Measurements from ENCODE around the gene TANGO6. TPM values are rescaled to one million over a fixed set of nuclear protein-coding genes. Genes with fewer than 3 reads are reported as not detected.
"Not testable (repeated sequence)": the region's sequence is repeated elsewhere in the genome, so short reads cannot be mapped to it uniquely, and the experiment has no call there.

TANGO6 gene
- total RNA-seq, 1 experiment from 2014 or later = 21.8 TPM

DNA sequence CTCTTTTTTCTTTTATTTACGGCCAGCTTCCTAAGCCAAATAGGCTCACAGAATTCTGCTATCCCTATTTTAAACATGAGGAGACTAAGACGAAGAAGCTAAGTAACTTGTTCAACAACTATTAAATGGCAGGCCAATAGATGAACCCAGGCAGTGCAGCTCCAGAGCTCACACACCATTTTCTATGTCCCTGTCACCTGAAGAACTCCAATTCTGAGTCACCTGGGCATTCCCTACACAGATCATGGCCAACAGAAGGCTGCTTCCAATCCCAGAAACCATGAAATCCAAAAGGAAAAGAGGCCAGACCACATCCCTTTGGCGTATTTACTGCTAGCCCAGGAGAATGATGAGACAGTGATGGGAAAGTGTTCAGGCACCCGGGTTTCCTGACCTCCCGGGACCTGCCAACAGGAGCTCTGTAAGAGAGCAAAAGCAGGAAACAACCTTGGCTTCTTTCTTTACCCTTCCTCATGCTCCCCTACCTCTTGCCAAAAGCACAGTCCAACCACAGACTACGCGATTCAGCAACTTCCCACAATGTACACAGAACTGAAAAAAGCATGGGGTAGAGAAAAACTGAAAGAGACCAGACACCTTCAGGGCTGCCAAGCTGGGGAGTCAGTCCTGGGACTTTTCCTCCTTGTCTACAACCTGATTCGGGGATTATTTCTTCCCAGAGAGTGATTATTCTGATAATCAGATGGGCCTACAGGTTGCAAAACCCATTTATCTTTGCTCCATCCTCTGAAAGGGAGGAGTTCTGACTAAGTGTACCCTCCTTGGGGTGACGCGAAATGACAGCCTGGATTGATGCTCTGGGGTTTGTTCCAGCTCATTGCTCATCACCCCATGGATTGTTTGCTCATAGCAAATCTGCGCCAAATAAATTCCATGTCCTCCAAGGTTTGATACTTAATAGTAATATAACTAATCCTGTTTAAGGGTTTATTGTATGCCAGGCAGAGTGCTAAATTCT is 214.4 kb downstream of the TANGO6 start:
- Histone ChIP-seq H2AFZ (ENCODE audit: low read length) (no peak overlapping the region), H3K9me3 (ENCODE audit: low read length) (no peaks in the 10 kb centered on the region), H3K9ac (ENCODE audit: low read length) (no peak overlapping the region), H3K4me2 (ENCODE audit: low read depth, low read length, poor library complexity, severe bottlenecking) (no peak overlapping the region), H3K27me3 (ENCODE audit: low read length) (no peaks in the 10 kb centered on the region), H3K4me1 (ENCODE audit: low read length) (0 out of 2 replicates have a peak, but pooled peaks cover 4% of the 10 kb centered on the region), H3K9me2 (replicated peaks; ENCODE audit: insufficient read depth, low read length) (no peaks in the 10 kb centered on the region), H3K27ac (ENCODE audit: low read length) (no peak overlapping the region), H4K20me1 (ENCODE audit: insufficient read depth, low read depth, low read length) (no peaks in the 10 kb centered on the region), H3K4me3 (ENCODE audit: low read length) (no peak overlapping the region), H3K79me2 (ENCODE audit: low read length) (no peaks in the 10 kb centered on the region), H3K36me3 (ENCODE audit: insufficient read depth, low read length) (no peaks in the 10 kb centered on the region)
- DNase-seq = no peak

- H3K4me3 ChIP-seq (ENCODE audit: low read length); H3K9me2 ChIP-seq (replicated peaks; ENCODE audit: insufficient read depth, low read length); DNase-seq; H3K79me2 ChIP-seq (ENCODE audit: low read length); H3K9ac ChIP-seq (ENCODE audit: low read length); H3K4me2 ChIP-seq (ENCODE audit: low read depth, low read length, poor library complexity, severe bottlenecking); H3K36me3 ChIP-seq (ENCODE audit: insufficient read depth, low read length); H3K4me1 ChIP-seq (ENCODE audit: low read length); H3K9me3 ChIP-seq (ENCODE audit: low read length); H4K20me1 ChIP-seq (ENCODE audit: insufficient read depth, low read depth, low read length); H3K27ac ChIP-seq (ENCODE audit: low read length); H2AFZ ChIP-seq (ENCODE audit: low read length); H3K27me3 ChIP-seq (ENCODE audit: low read length): not testable (repeated sequence)
Observed at GRCh38 chr16:69063491-69063890, 220.2 kb downstream of the TANGO6 start.

- no peaks in the 10 kb centered on the region for H3K9me3 ChIP-seq (ENCODE audit: low read length)
- H4K20me1 ChIP-seq (ENCODE audit: insufficient read depth, low read depth, low read length) = no peaks in the 10 kb centered on the region
- H3K9ac ChIP-seq (ENCODE audit: low read length) = no peak overlapping the region
- no peaks in the 10 kb centered on the region for H3K9me2 ChIP-seq (replicated peaks; ENCODE audit: insufficient read depth, low read length)
- H3K4me3 ChIP-seq (ENCODE audit: low read length) = no peak overlapping the region
- H2AFZ ChIP-seq (ENCODE audit: low read length) = no peak overlapping the region
- H3K4me2 ChIP-seq (ENCODE audit: low read depth, low read length, poor library complexity, severe bottlenecking) = no peak overlapping the region
- H3K27ac ChIP-seq (ENCODE audit: low read length) = no peak overlapping the region
- H3K27me3 ChIP-seq (ENCODE audit: low read length) = no peaks in the 10 kb centered on the region
- DNase-seq = no peak
- no peaks in the 10 kb centered on the region for H3K36me3 ChIP-seq (ENCODE audit: insufficient read depth, low read length)
- H3K4me1 ChIP-seq (ENCODE audit: low read length) = 0 out of 2 replicates have a peak, but pooled peaks cover 4% of the 10 kb centered on the region
- no peaks in the 10 kb centered on the region for H3K79me2 ChIP-seq (ENCODE audit: low read length)
Observed at GRCh38 chr16:69064124-69064763, 220.9 kb downstream of the TANGO6 start.

DNA sequence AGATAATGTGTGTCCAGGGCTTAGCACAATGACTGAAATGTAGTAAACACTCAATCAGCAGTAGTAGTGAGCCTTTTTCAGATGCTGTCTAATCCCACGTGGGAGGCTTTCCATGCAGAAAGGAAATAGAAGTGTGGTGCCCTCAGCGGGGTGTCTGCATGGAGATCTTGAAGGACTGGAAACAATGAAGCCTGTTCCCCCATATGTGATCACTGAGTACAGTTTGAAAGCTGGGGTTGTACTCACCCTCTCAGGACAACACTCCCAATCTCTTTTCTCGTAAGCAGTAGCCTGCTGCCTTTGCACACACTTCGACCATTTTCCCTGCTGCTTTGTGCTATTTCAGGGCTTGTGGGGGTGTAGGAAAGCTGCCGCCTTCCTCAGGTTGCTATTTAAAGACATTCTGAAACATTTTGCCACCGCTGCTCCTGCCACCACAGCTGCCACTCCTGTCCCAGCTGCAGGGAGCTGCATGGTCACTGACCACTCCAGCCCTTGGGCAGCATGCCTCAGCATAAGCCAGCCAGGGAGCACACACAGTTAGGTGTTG is 221.5 kb downstream of the TANGO6 start:
- Histone ChIP-seq H3K9me3 (ENCODE audit: low read length) (no peaks in the 10 kb centered on the region), H3K27me3 (ENCODE audit: low read length) (no peaks in the 10 kb centered on the region), H3K4me1 (ENCODE audit: low read length) (no peaks in the 10 kb centered on the region), H3K36me3 (ENCODE audit: insufficient read depth, low read length) (no peaks in the 10 kb centered on the region), H3K4me3 (ENCODE audit: low read length) (no peak overlapping the region), H3K4me2 (ENCODE audit: low read depth, low read length, poor library complexity, severe bottlenecking) (no peak overlapping the region), H2AFZ (ENCODE audit: low read length) (no peak overlapping the region), H3K79me2 (ENCODE audit: low read length) (no peaks in the 10 kb centered on the region), H3K9ac (ENCODE audit: low read length) (no peak overlapping the region), H4K20me1 (ENCODE audit: insufficient read depth, low read depth, low read length) (no peaks in the 10 kb centered on the region), H3K27ac (ENCODE audit: low read length) (no peak overlapping the region), H3K9me2 (replicated peaks; ENCODE audit: insufficient read depth, low read length) (no peaks in the 10 kb centered on the region)
- no peak for DNase-seq

DNA sequence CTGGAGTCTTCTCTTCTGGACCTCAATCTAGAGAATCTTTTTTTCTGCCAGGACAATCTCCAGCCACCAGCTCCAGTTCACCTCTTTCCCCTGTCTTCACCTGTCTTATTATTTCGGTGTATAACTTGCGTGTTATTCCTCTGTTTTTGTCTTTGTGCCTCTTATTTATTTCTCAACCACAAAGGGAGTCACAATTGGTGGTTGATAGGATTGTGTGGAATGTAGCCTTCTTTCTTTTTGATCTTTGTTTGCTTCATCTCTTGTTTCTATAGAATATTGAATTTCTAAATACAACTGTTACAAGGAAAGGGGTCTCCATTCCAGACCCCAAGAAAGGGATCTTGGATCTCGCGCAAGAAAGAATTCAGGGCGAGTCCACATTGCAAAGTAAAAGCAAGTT is 226.2 kb downstream of the TANGO6 start:
- Histone ChIP-seq H3K79me2 (ENCODE audit: low read length) (no peaks in the 10 kb centered on the region), H3K27ac (ENCODE audit: low read length) (no peak overlapping the region), H3K9me2 (replicated peaks; ENCODE audit: insufficient read depth, low read length) (no peaks in the 10 kb centered on the region), H3K4me3 (ENCODE audit: low read length) (no peak overlapping the region), H3K4me1 (ENCODE audit: low read length) (peaks cover 4% of the 10 kb centered on the region), H3K4me2 (ENCODE audit: low read depth, low read length, poor library complexity, severe bottlenecking) (no peak overlapping the region), H3K9ac (ENCODE audit: low read length) (no peak overlapping the region), H4K20me1 (ENCODE audit: insufficient read depth, low read depth, low read length) (no peaks in the 10 kb centered on the region), H2AFZ (ENCODE audit: low read length) (no peak overlapping the region), H3K27me3 (ENCODE audit: low read length) (no peaks in the 10 kb centered on the region), H3K36me3 (ENCODE audit: insufficient read depth, low read length) (no peaks in the 10 kb centered on the region), H3K9me3 (ENCODE audit: low read length) (no peaks in the 10 kb centered on the region)
- DNase-seq = no peak

- no peak overlapping the region for H3K4me3 ChIP-seq (ENCODE audit: low read length)
- no peaks in the 10 kb centered on the region for H3K79me2 ChIP-seq (ENCODE audit: low read length)
- H2AFZ ChIP-seq (ENCODE audit: low read length) = no peak overlapping the region
- H3K9me2 ChIP-seq (replicated peaks; ENCODE audit: insufficient read depth, low read length) = no peaks in the 10 kb centered on the region
- H3K9ac ChIP-seq (ENCODE audit: low read length) = no peak overlapping the region
- H3K4me2 ChIP-seq (ENCODE audit: low read depth, low read length, poor library complexity, severe bottlenecking) = no peak overlapping the region
- DNase-seq = no peak
- H3K27ac ChIP-seq (ENCODE audit: low read length) = no peak overlapping the region
- H4K20me1 ChIP-seq (ENCODE audit: insufficient read depth, low read depth, low read length) = no peaks in the 10 kb centered on the region
- no peaks in the 10 kb centered on the region for H3K27me3 ChIP-seq (ENCODE audit: low read length)
- H3K36me3 ChIP-seq (ENCODE audit: insufficient read depth, low read length) = no peaks in the 10 kb centered on the region
- no peaks in the 10 kb centered on the region for H3K9me3 ChIP-seq (ENCODE audit: low read length)
- peaks cover 4% of the 10 kb centered on the region for H3K4me1 ChIP-seq (ENCODE audit: low read length)
Observed at GRCh38 chr16:69071036-69071435, 227.7 kb downstream of the TANGO6 start.

GRCh38 chr16:69072640-69072974 is 229.3 kb downstream of the TANGO6 start:
- H3K4me1 ChIP-seq (ENCODE audit: low read length) = peaks cover 4% of the 10 kb centered on the region
- no peaks in the 10 kb centered on the region for H3K27me3 ChIP-seq (ENCODE audit: low read length)
- H3K79me2 ChIP-seq (ENCODE audit: low read length) = no peaks in the 10 kb centered on the region
- no peak overlapping the region for H3K27ac ChIP-seq (ENCODE audit: low read length)
- DNase-seq = peak; percentile 34
- H3K4me3 ChIP-seq (ENCODE audit: low read length) = no peak overlapping the region
- no peak overlapping the region for H2AFZ ChIP-seq (ENCODE audit: low read length)
- H3K4me2 ChIP-seq (ENCODE audit: low read depth, low read length, poor library complexity, severe bottlenecking) = no peak overlapping the region
- no peaks in the 10 kb centered on the region for H3K36me3 ChIP-seq (ENCODE audit: insufficient read depth, low read length)
- no peaks in the 10 kb centered on the region for H3K9me3 ChIP-seq (ENCODE audit: low read length)
- no peaks in the 10 kb centered on the region for H3K9me2 ChIP-seq (replicated peaks; ENCODE audit: insufficient read depth, low read length)
- no peak overlapping the region for H3K9ac ChIP-seq (ENCODE audit: low read length)
- no peaks in the 10 kb centered on the region for H4K20me1 ChIP-seq (ENCODE audit: insufficient read depth, low read depth, low read length)

GRCh38 chr16:69073181-69073702 is 229.9 kb downstream of the TANGO6 start:
- H4K20me1 ChIP-seq (ENCODE audit: insufficient read depth, low read depth, low read length) = no peaks in the 10 kb centered on the region
- H3K4me1 ChIP-seq (ENCODE audit: low read length) = peaks cover 4% of the 10 kb centered on the region
- H3K4me3 ChIP-seq (ENCODE audit: low read length) = no peak overlapping the region
- no peak overlapping the region for H2AFZ ChIP-seq (ENCODE audit: low read length)
- H3K36me3 ChIP-seq (ENCODE audit: insufficient read depth, low read length) = no peaks in the 10 kb centered on the region
- DNase-seq = peak; percentile 37
- H3K79me2 ChIP-seq (ENCODE audit: low read length) = no peaks in the 10 kb centered on the region
- no peaks in the 10 kb centered on the region for H3K9me2 ChIP-seq (replicated peaks; ENCODE audit: insufficient read depth, low read length)
- no peaks in the 10 kb centered on the region for H3K27me3 ChIP-seq (ENCODE audit: low read length)
- H3K4me2 ChIP-seq (ENCODE audit: low read depth, low read length, poor library complexity, severe bottlenecking) = no peak overlapping the region
- no peak overlapping the region for H3K9ac ChIP-seq (ENCODE audit: low read length)
- no peaks in the 10 kb centered on the region for H3K9me3 ChIP-seq (ENCODE audit: low read length)
- H3K27ac ChIP-seq (ENCODE audit: low read length) = no peak overlapping the region

Data from Karpas-422 (cell line).